ENCODE data around the gene C10orf95. TPM values are rescaled to one million over a fixed set of nuclear protein-coding genes. Genes with fewer than 3 reads are reported as not detected.
A peak's percentile ranks its signal among the peaks of the same experiment; 100 is the strongest.
"Not testable (repeated sequence)": the region's sequence is repeated elsewhere in the genome, so short reads cannot be mapped to it uniquely, and the experiment has no call there.

The C10orf95 gene, protein sequence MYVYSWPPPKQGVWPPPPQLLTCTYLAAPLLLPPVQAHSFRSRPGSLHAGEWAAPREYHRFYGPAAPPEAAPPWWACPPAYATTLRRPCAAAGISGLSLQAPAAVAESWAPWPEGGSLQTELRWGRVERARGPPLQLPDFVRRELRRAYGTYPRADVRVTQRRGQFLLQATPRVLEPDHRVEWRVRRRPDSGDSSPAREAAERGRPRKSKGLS
- total RNA-seq (under 1 TPM in 4 of 5 donors, not detected in 1; 0.23 to 0.92 (median 0.55) TPM), total RNA-seq (0 to 1.3 (median 0.37) reads per million in 29 experiments)
- 0.29 TPM for total RNA-seq (2013)

DNA sequence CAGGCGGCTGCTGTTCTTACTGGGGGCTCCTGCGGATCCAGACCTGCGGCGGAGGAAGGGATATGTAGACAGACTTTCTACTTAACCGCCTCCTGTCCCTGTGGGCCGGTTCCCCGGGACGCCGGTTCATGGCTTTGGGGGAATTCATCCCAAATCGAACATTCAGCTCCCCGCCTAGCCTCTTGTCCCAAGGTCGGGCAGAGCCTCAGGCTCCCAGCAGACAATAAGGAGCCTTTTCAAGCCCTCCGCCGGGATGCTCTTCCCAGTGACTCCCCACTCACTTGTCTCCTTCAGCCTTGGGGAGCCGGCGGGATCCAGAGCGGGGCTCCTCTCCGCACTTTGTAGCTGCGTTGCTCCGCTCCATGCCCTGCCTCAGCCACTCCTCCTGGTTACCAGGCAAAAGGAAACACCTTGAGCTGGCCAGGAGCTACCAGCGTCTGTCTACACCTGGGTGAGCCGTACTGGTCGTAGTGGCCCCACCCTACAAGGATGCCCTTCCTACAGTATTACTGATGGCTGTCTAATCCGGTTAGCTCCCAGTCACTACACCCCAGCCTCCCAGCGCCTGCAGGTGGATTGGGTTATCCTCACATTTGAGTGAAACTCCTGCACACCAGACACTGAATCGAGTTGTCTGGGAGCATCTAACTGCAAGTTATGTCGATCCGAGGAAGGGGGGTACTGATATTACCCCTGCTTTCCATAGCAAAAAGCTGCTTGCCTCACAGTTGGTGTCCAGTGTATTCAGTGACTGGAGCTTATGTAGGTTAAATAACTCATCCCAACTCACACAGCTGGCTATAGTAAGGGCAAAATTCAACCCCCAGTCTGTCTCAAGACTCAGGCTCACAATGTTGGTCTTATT is at the start of gene C10orf95:
TSS of gene C10orf95 (minus strand) at position 439 of the 865 bp plus-strand sequence. CDS start 450 bp downstream, outside the sequence.
- ATAC-seq (replicated peaks in 1 of 4): no peak

DNA sequence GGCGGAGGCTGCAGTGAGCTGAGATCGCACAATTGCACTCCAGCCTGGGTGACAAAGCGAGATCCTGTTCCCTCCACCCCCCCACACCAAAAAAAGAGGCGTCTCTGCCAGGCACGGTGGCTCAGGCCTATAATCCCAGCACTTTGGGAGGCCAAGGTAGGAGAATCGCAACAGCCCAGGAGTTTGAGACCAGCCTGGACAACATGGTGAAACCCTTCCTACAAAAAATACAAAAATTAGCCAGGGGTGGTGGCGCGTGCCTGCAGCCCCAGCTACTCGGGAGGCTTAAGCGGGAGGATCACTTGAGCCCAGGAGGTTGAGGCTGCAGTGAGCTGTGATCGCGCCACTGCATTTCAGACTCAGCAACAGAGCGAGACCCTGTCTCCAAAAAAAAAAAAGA is 49.3 kb upstream of the C10orf95 start:
- H3K27ac Mint-ChIP-seq; H3K27me3 ChIP-seq (replicated peaks in 1 of 2; ENCODE audit: control insufficient read depth in 2 of 2, extremely low read depth in 1 of 2, insufficient read depth in 2 of 2, low read length in 1 of 2); H3K36me3 Mint-ChIP-seq; H3K4me3 ChIP-seq (ENCODE audit: control insufficient read depth in 1 of 2, extremely low read depth in 1 of 2, low read length in 1 of 2); DNase-seq; H3K27ac ChIP-seq (ENCODE audit: low read length); ATAC-seq (replicated peaks in 1 of 4); H3K9me3 Mint-ChIP-seq; H3K4me3 Mint-ChIP-seq; H3K36me3 ChIP-seq (ENCODE audit: control insufficient read depth in 2 of 2, extremely low read depth in 1 of 2, insufficient read depth in 1 of 2, low read length in 1 of 2); H3K27me3 Mint-ChIP-seq; H3K9me3 ChIP-seq: not testable (repeated sequence)
- 100% methylated on average over 5 of the region's 13 CpGs for WGBS (ENCODE audit: insufficient coverage)
- H3K4me1 Mint-ChIP-seq: peaks cover 40 to 45% (median 43%) of the 10 kb centered on the region in 3 donors
- CTCF ChIA-PET: interaction anchor here in 1 of 2 donors (0.6 to 4.9 kb wide), 3 partner anchors 56 to 190 kb away, joined by 3 to 48 read pairs (median 3); no protein-coding TSS in a partner anchor
- POLR2A ChIA-PET: interaction anchor here in 1 of 2 donors (0.6 to 1.0 kb wide), 2 partner anchors 8 to 83 kb away, joined by 3 to 8 read pairs; no protein-coding TSS in a partner anchor
- H3K4me1 ChIP-seq (ENCODE audit: control insufficient read depth in 1 of 2, extremely low read depth in 1 of 2, insufficient read depth in 2 of 2, low read length in 2 of 2): peaks cover 24 to 35% of the 10 kb centered on the region in 2 experiments

More for the DNA sequence above, at the start of gene C10orf95:
- WGBS (ENCODE audit: insufficient coverage): 32% methylated on average over 22 of the region's 28 CpGs
- Histone ChIP-seq H3K4me1 (ENCODE audit: control insufficient read depth in 1 of 2, extremely low read depth in 1 of 2, insufficient read depth in 2 of 2, low read length in 2 of 2) (peaks cover 6 to 30% of the 10 kb centered on the region in 2 experiments), H3K9me3 (no peaks in the 10 kb centered on the region), H3K27me3 (replicated peaks in 1 of 2; ENCODE audit: control insufficient read depth in 2 of 2, extremely low read depth in 1 of 2, insufficient read depth in 2 of 2, low read length in 1 of 2) (no peaks in the 10 kb centered on the region), H3K4me3 (ENCODE audit: control insufficient read depth in 1 of 2, extremely low read depth in 1 of 2, low read length in 1 of 2) (peak within 1 kb of the TSS; percentile 54 to 55), H3K36me3 (ENCODE audit: control insufficient read depth in 2 of 2, extremely low read depth in 1 of 2, insufficient read depth in 1 of 2, low read length in 1 of 2) (peaks cover 4 to 16% of the 10 kb centered on the region in 2 donors), H3K27ac (ENCODE audit: low read length) (peak within 1 kb of the TSS; percentile 48)
- H3K4me1 Mint-ChIP-seq: peaks cover 25 to 27% (median 26%) of the 10 kb centered on the region in 3 donors
- ChIA-PET CTCF (interaction anchor here (0.7 to 2.6 kb wide), 6 partner anchors 10 to 434 kb away, joined by 3 to 12 read pairs (median 6); partner anchors contain the start of genes CUEDC2 (in 1 of the 2) and SUFU (in 1 of the 2)), POLR2A (interaction anchor here in 1 of 2 donors (0.6 to 0.8 kb wide), 4 partner anchors 9 to 227 kb away, joined by 3 to 6 read pairs (median 5); no protein-coding TSS in a partner anchor)
- H3K36me3 Mint-ChIP-seq: peaks cover 5% of the 10 kb centered on the region
- no peak for DNase-seq
- H3K9me3 Mint-ChIP-seq: no peaks in the 10 kb centered on the region
- peak within 1 kb of the TSS; percentile 69 to 84 for H3K27ac Mint-ChIP-seq
- H3K4me3 Mint-ChIP-seq: peak within 1 kb of the TSS; percentile 93 to 94 (median 93)
- H3K27me3 Mint-ChIP-seq: no peaks in the 10 kb centered on the region

DNA sequence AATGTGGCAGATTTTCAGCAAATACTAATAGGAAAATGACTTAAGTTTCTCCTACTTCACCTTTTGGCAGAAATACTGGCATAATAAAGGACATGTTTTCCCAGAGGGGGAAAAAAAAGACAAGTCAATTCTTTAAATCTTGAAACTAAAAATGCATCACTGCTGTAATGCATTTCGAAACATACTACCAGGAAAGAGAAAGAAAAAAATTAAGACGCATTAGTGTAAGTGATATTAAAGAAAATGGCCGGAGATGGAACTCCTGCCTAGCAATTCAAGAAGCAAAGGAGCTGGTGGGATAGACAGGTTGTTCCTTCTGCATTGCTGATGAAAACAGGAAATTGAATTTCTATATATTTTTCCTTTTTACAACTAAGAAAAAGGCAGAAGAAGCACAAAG is 48.0 kb upstream of the C10orf95 start:
- ATAC-seq (replicated peaks in 1 of 4) (no peak), DNase-seq (no peak)
- H3K4me3 Mint-ChIP-seq: no peak overlapping the region
- peaks cover 27 to 34% (median 31%) of the 10 kb centered on the region in 3 donors for H3K4me1 Mint-ChIP-seq
- no peaks in the 10 kb centered on the region for H3K27me3 Mint-ChIP-seq
- H3K36me3 Mint-ChIP-seq: no peaks in the 10 kb centered on the region
- H3K27ac Mint-ChIP-seq: no peak overlapping the region
- no CpG with 5 or more reads among the region's 3 CpGs for WGBS (ENCODE audit: insufficient coverage)
- no peaks in the 10 kb centered on the region for H3K27me3 ChIP-seq (replicated peaks in 1 of 2; ENCODE audit: control insufficient read depth in 2 of 2, extremely low read depth in 1 of 2, insufficient read depth in 2 of 2, low read length in 1 of 2)
- peaks cover 0 to 10% of the 10 kb centered on the region in 2 donors for H3K36me3 ChIP-seq (ENCODE audit: control insufficient read depth in 2 of 2, extremely low read depth in 1 of 2, insufficient read depth in 1 of 2, low read length in 1 of 2)
- no peak overlapping the region for H3K27ac ChIP-seq (ENCODE audit: low read length)
- peaks cover 18 to 23% of the 10 kb centered on the region in 2 experiments for H3K4me1 ChIP-seq (ENCODE audit: control insufficient read depth in 1 of 2, extremely low read depth in 1 of 2, insufficient read depth in 2 of 2, low read length in 2 of 2)
- no peak overlapping the region for H3K4me3 ChIP-seq (ENCODE audit: control insufficient read depth in 1 of 2, extremely low read depth in 1 of 2, low read length in 1 of 2)
- H3K9me3 ChIP-seq: no peaks in the 10 kb centered on the region
- ChIA-PET CTCF (no interaction called here), POLR2A (no interaction called here)
- H3K9me3 Mint-ChIP-seq: no peaks in the 10 kb centered on the region

DNA sequence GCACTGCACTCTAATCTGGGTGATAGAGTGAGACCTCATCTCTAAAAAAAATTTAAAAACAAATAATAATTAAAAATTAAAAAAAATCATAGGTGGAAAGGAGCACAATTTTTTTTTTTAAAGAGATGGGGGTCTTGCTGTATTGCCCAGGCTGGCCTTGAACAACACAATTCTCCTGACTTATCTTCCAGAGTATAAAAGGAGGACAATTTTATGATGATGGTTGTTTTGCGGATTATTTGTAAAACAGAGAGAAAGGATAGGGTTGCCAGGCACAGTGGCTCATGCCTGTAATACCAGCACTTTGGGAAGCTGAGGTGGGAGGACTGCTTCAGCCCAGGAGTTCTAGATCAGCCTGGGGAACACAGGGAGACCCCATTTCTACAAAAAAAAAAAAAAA is 46.2 kb upstream of the C10orf95 start:
- Mint-ChIP-seq H3K27me3 (no peaks in the 10 kb centered on the region), H3K4me3 (no peak overlapping the region), H3K9me3 (no peaks in the 10 kb centered on the region), H3K4me1 (peaks cover 40 to 49% (median 47%) of the 10 kb centered on the region in 3 donors), H3K36me3 (peaks cover 9% of the 10 kb centered on the region), H3K27ac (no peak overlapping the region)
- no peak overlapping the region for H3K27ac ChIP-seq (ENCODE audit: low read length)
- peaks cover 11 to 22% of the 10 kb centered on the region in 2 experiments for H3K4me1 ChIP-seq (ENCODE audit: control insufficient read depth in 1 of 2, extremely low read depth in 1 of 2, insufficient read depth in 2 of 2, low read length in 2 of 2)
- DNase-seq: no peak
- no peak overlapping the region for H3K4me3 ChIP-seq (ENCODE audit: control insufficient read depth in 1 of 2, extremely low read depth in 1 of 2, low read length in 1 of 2)
- H3K9me3 ChIP-seq: no peaks in the 10 kb centered on the region
- H3K36me3 ChIP-seq (ENCODE audit: control insufficient read depth in 2 of 2, extremely low read depth in 1 of 2, insufficient read depth in 1 of 2, low read length in 1 of 2): peaks cover 0 to 22% of the 10 kb centered on the region in 2 donors
- no peak for ATAC-seq (replicated peaks in 1 of 4)
- CTCF ChIA-PET: interaction anchor here in 1 of 2 donors (0.6 to 1.0 kb wide), 4 partner anchors 12 to 32 kb away, joined by 3 to 9 read pairs (median 4); no protein-coding TSS in a partner anchor
- H3K27me3 ChIP-seq (replicated peaks in 1 of 2; ENCODE audit: control insufficient read depth in 2 of 2, extremely low read depth in 1 of 2, insufficient read depth in 2 of 2, low read length in 1 of 2): no peaks in the 10 kb centered on the region
- WGBS (ENCODE audit: insufficient coverage): no CpG with 5 or more reads among the region's 1 CpG
- POLR2A ChIA-PET: interaction anchor here in 1 of 2 donors (0.6 kb wide), 1 partner anchor 126 kb away, joined by 5 read pairs; no protein-coding TSS in a partner anchor

DNA sequence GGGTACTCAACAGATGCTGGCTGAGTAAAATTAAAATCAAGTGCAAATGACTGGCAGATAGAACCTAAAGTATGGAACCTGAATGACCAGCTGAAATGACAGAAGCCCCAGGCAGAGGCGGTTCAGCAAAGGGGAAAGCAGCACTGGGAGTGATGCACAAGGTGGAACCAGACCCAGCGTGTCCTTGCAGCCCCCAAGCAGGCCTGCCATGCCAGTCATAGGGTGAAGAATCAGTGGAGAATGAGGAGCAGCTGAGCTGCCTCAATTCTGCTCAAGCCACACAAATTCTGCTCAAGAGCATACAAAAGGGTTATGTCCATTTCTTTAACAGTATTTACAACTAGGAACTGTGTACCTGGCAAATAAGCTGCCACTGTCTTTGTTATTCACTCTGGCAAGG is 42.4 kb upstream of the C10orf95 start:
- no peak for DNase-seq
- Mint-ChIP-seq H3K9me3 (no peaks in the 10 kb centered on the region), H3K4me1 (peaks cover 35 to 43% (median 38%) of the 10 kb centered on the region in 3 donors), H3K36me3 (peaks cover 21% of the 10 kb centered on the region), H3K4me3 (no peak overlapping the region), H3K27me3 (no peaks in the 10 kb centered on the region), H3K27ac (no peak overlapping the region)
- Histone ChIP-seq H3K4me3 (ENCODE audit: control insufficient read depth in 1 of 2, extremely low read depth in 1 of 2, low read length in 1 of 2) (no peak overlapping the region), H3K4me1 (ENCODE audit: control insufficient read depth in 1 of 2, extremely low read depth in 1 of 2, insufficient read depth in 2 of 2, low read length in 2 of 2) (peaks cover 0 to 17% of the 10 kb centered on the region in 2 experiments), H3K27ac (ENCODE audit: low read length) (no peak overlapping the region), H3K9me3 (no peaks in the 10 kb centered on the region), H3K27me3 (replicated peaks in 1 of 2; ENCODE audit: control insufficient read depth in 2 of 2, extremely low read depth in 1 of 2, insufficient read depth in 2 of 2, low read length in 1 of 2) (no peaks in the 10 kb centered on the region), H3K36me3 (ENCODE audit: control insufficient read depth in 2 of 2, extremely low read depth in 1 of 2, insufficient read depth in 1 of 2, low read length in 1 of 2) (peaks cover 0 to 42% of the 10 kb centered on the region in 2 donors)
- POLR2A ChIA-PET: no interaction called here
- WGBS (ENCODE audit: insufficient coverage): 100% methylated on average over 2 of the region's 2 CpGs
- ATAC-seq (replicated peaks in 1 of 4): no peak
- CTCF ChIA-PET: no interaction called here

DNA sequence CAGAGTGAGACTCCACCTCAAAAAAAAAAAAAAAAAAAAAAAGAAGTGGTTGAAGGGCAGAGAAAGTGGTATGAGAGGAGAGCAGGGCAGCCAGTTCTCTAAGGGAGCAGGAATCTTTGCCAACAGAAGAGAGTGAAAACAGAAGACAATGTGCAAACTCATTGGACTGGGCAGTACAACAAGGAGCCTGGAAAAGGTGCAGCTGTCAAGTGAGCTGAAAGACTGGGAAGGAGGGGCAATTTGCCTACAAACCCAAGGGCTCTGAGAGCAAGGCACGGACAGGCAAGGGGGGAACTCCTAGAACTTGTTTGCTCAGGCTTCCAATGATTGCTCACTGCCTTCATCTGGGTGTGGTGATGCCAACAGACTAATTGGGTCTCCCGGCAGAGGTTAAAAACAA is 41.6 kb upstream of the C10orf95 start:
- no peak overlapping the region for H3K27ac ChIP-seq (ENCODE audit: low read length)
- H3K4me3 ChIP-seq (ENCODE audit: control insufficient read depth in 1 of 2, extremely low read depth in 1 of 2, low read length in 1 of 2): no peak overlapping the region
- DNase-seq (no peak), ATAC-seq (replicated peaks in 1 of 4) (no peak)
- POLR2A ChIA-PET: interaction anchor here in 1 of 2 donors (0.7 kb wide), 1 partner anchor 8 kb away, joined by 8 read pairs; no protein-coding TSS in a partner anchor
- Mint-ChIP-seq H3K27me3 (no peaks in the 10 kb centered on the region), H3K27ac (peak overlapping the region; percentile 31 to 48), H3K4me1 (peaks cover 27 to 35% (median 30%) of the 10 kb centered on the region in 3 donors), H3K36me3 (peaks cover 22% of the 10 kb centered on the region), H3K4me3 (no peak overlapping the region), H3K9me3 (no peaks in the 10 kb centered on the region)
- peaks cover 0 to 50% of the 10 kb centered on the region in 2 donors for H3K36me3 ChIP-seq (ENCODE audit: control insufficient read depth in 2 of 2, extremely low read depth in 1 of 2, insufficient read depth in 1 of 2, low read length in 1 of 2)
- no peaks in the 10 kb centered on the region for H3K27me3 ChIP-seq (replicated peaks in 1 of 2; ENCODE audit: control insufficient read depth in 2 of 2, extremely low read depth in 1 of 2, insufficient read depth in 2 of 2, low read length in 1 of 2)
- peaks cover 0 to 14% of the 10 kb centered on the region in 2 experiments for H3K4me1 ChIP-seq (ENCODE audit: control insufficient read depth in 1 of 2, extremely low read depth in 1 of 2, insufficient read depth in 2 of 2, low read length in 2 of 2)
- CTCF ChIA-PET: no interaction called here
- 71% methylated on average over 2 of the region's 2 CpGs for WGBS (ENCODE audit: insufficient coverage)
- no peaks in the 10 kb centered on the region for H3K9me3 ChIP-seq
